NOMO-1 (cell line): ENCODE measurements around the gene TPRX2.
A peak's percentile ranks its signal among the peaks of the same experiment; 100 is the strongest.
"Not testable (repeated sequence)": the region's sequence is repeated elsewhere in the genome, so short reads cannot be mapped to it uniquely, and the experiment has no call there.

Experiments used
- DNase-seq, 2 experiments: peaks; one replicate each; lab custom pipeline; 2025; ENCODE audit not compliant: unreplicated experiment in 2 of 2; lab: John Stamatoyannopoulos, UW

The TPRX2 gene

GRCh38 chr19:47860602-47861297 is 1.7 kb downstream of the TPRX2 start:
- DNase-seq: no peak

GRCh38 chr19:47861630-47862029 is 2.6 kb downstream of the TPRX2 start:
- DNase-seq: no peak

GRCh38 chr19:47863514-47863936 is 4.5 kb downstream of the TPRX2 start:
- DNase-seq: peak; percentile 49 to 51

GRCh38 chr19:47865166-47865565 is 6.1 kb downstream of the TPRX2 start:
- DNase-seq: no peak

- DNase-seq: no peak
These were observed 19.9 kb downstream of the TPRX2 start for GRCh38 chr19:47878906-47879305.

- not testable (repeated sequence) for DNase-seq
These were observed 20.4 kb downstream of the TPRX2 start for GRCh38 chr19:47879385-47879784.

GRCh38 chr19:47881757-47882156 is 22.7 kb downstream of the TPRX2 start:
- no peak for DNase-seq

GRCh38 chr19:47882890-47883289 is 23.9 kb downstream of the TPRX2 start:
- no peak for DNase-seq

GRCh38 chr19:47885067-47885463 is 26.0 kb downstream of the TPRX2 start:
- no peak for DNase-seq

GRCh38 chr19:47886010-47886559 is 27.1 kb downstream of the TPRX2 start, which contains the start of gene SULT2A1:
Gene SULT2A1 (minus strand): TSS chr19:47886315. CDS start chr19:47886257, 58 bp downstream.
- DNase-seq: no peak

- no peak for DNase-seq
These were observed 32.0 kb downstream of the TPRX2 start for GRCh38 chr19:47890865-47891621.

- no peak for DNase-seq
These were observed 32.5 kb downstream of the TPRX2 start for GRCh38 chr19:47891622-47891922.

- no peak for DNase-seq
These were observed 33.1 kb downstream of the TPRX2 start for GRCh38 chr19:47891923-47892666.

GRCh38 chr19:47895165-47895782 is 36.2 kb downstream of the TPRX2 start:
- DNase-seq: no peak

- DNase-seq: no peak
These were observed 37.0 kb downstream of the TPRX2 start for GRCh38 chr19:47896019-47896418.

GRCh38 chr19:47896773-47897172 is 37.7 kb downstream of the TPRX2 start:
- DNase-seq: no peak

GRCh38 chr19:47897861-47898260 is 38.8 kb downstream of the TPRX2 start:
- no peak for DNase-seq

GRCh38 chr19:47899335-47899734 is 40.3 kb downstream of the TPRX2 start:
- no peak for DNase-seq

- DNase-seq: no peak
These were observed 42.3 kb downstream of the TPRX2 start for GRCh38 chr19:47901370-47901769.

GRCh38 chr19:47909350-47909749 is 50.3 kb downstream of the TPRX2 start:
- not testable (repeated sequence) for DNase-seq

GRCh38 chr19:47910191-47910590 is 51.2 kb downstream of the TPRX2 start:
- DNase-seq: not testable (repeated sequence)
